Astrocyte (in vitro differentiated cells and primary cell): ENCODE results near the gene XRCC6. TPM values are rescaled to one million over a fixed set of nuclear protein-coding genes. Genes with fewer than 3 reads are reported as not detected.

Experiments
- DNase-seq: peaks from one replicate; pipeline ENCODE4 v3.0.0-alpha.2; 2010; ENCODE audit warnings: low read depth
- FAIRE-seq: peaks from 2 replicates; lab custom pipeline; 2011; peaks lifted over from hg19 to GRCh38; lab: Jason Lieb, UNC
- H2AFZ ChIP-seq: 2 replicates; pipeline ENCODE4 v1.6.0; 2012; ENCODE audit warnings: low read depth, low read length, inconsistent platforms
- H3K27ac ChIP-seq: 2 replicates; pipeline ENCODE4 v1.5.1; 2011; ENCODE audit warnings: low read depth, low read length, inconsistent platforms
- H3K27me3 ChIP-seq: 2 replicates; pipeline ENCODE4 v1.6.0; 2011; ENCODE audit warnings: low read length, inconsistent platforms; ENCODE audit not compliant: insufficient read depth
- H3K36me3 ChIP-seq: 2 replicates; pipeline ENCODE4 v1.5.1; 2011; ENCODE audit warnings: low read length, inconsistent platforms; ENCODE audit not compliant: insufficient read depth
- H3K4me1 ChIP-seq: 2 replicates; pipeline ENCODE4 v1.5.1; 2011; ENCODE audit warnings: low read length, inconsistent platforms; ENCODE audit not compliant: insufficient read depth
- H3K4me2 ChIP-seq: 2 replicates; pipeline ENCODE4 v1.6.0; 2012; ENCODE audit warnings: low read length, inconsistent platforms
- H3K4me3 ChIP-seq: 2 replicates; pipeline ENCODE4 v1.5.1; 2011; ENCODE audit warnings: low read depth, mild to moderate bottlenecking, low read length, inconsistent platforms; ENCODE audit not compliant: insufficient read depth
- H3K79me2 ChIP-seq: 2 replicates; pipeline ENCODE4 v1.6.0; 2012; ENCODE audit warnings: mild to moderate bottlenecking, low read length, inconsistent platforms; ENCODE audit not compliant: insufficient read depth
- H3K9ac ChIP-seq: 2 replicates; pipeline ENCODE4 v1.6.0; 2012; ENCODE audit warnings: mild to moderate bottlenecking, low read length, inconsistent platforms
- H3K9me3 ChIP-seq: 2 replicates; pipeline ENCODE4 v1.5.1; 2012; ENCODE audit warnings: low read depth, mild to moderate bottlenecking, low read length, inconsistent platforms; ENCODE audit not compliant: insufficient read depth
- H4K20me1 ChIP-seq: 2 replicates; pipeline ENCODE4 v1.6.0; 2012; ENCODE audit warnings: low read length, inconsistent platforms; ENCODE audit not compliant: insufficient read depth
- H3K27ac Mint-ChIP-seq: one replicate; pipeline ENCODE4 v1.8.0; 2021; ENCODE audit warnings: mild to moderate bottlenecking, mixed read lengths; ENCODE audit not compliant: unreplicated experiment
- H3K27me3 Mint-ChIP-seq: one replicate; pipeline ENCODE4 v1.8.0; 2021; ENCODE audit warnings: low read depth, mixed read lengths; ENCODE audit not compliant: unreplicated experiment
- H3K36me3 Mint-ChIP-seq: one replicate; pipeline ENCODE4 v1.8.0; 2021; ENCODE audit warnings: low read depth, mixed read lengths; ENCODE audit not compliant: unreplicated experiment
- H3K4me1 Mint-ChIP-seq: one replicate; pipeline ENCODE4 v1.8.0; 2021; ENCODE audit warnings: low read depth, mixed read lengths; ENCODE audit not compliant: unreplicated experiment
- H3K4me3 Mint-ChIP-seq: one replicate; pipeline ENCODE4 v1.8.0; 2021; ENCODE audit warnings: mild to moderate bottlenecking, moderate library complexity, mixed read lengths; ENCODE audit not compliant: unreplicated experiment
- H3K9me3 Mint-ChIP-seq: one replicate; pipeline ENCODE4 v1.8.0; 2021; ENCODE audit warnings: mild to moderate bottlenecking, mixed read lengths; ENCODE audit not compliant: unreplicated experiment
- CTCF ChIP-seq: IDR thresholded peaks from 2 replicates; pipeline ENCODE4 v1.5.1; 2011; ENCODE audit warnings: low read depth, mild to moderate bottlenecking, inconsistent platforms, low read length, moderate library complexity; ENCODE audit not compliant: insufficient read depth
- EZH2 ChIP-seq: IDR thresholded peaks from 2 replicates; pipeline ENCODE4 v1.6.1; 2012; ENCODE audit warnings: mild to moderate bottlenecking, low read length, inconsistent platforms; ENCODE audit not compliant: insufficient read depth
- total RNA-seq: library from RNA; stranded (reverse); gene quantifications from 2 replicates; pipeline ENCODE4 v1.2.1, GENCODE V29; 2021

The XRCC6 gene
- total RNA-seq, 1 donor from 2014 or later, result 232 TPM

GRCh38 chr22:41713004-41713403, 91.9 kb downstream of the XRCC6 start:
- Mint-ChIP-seq H3K4me3 (no peak overlapping the region), H3K27me3 (peaks cover 10% of the 10 kb centered on the region), H3K27ac (no peak overlapping the region), H3K4me1 (no peaks in the 10 kb centered on the region), H3K36me3 (no peaks in the 10 kb centered on the region), H3K9me3 (peaks cover 2% of the 10 kb centered on the region)
- H3K4me1 ChIP-seq, result no peaks in the 10 kb centered on the region
- peaks cover 2% of the 10 kb centered on the region for H3K27me3 ChIP-seq
- FAIRE-seq, result no peak
- H4K20me1 ChIP-seq, result no peaks in the 10 kb centered on the region
- TF ChIP-seq CTCF (no peak), EZH2 (no peak)
- no peak overlapping the region for H3K4me2 ChIP-seq
- no peak overlapping the region for H3K9ac ChIP-seq
- no peak for DNase-seq
- no peaks in the 10 kb centered on the region for H3K9me3 ChIP-seq
- no peak overlapping the region for H3K4me3 ChIP-seq
- H2AFZ ChIP-seq, result no peak overlapping the region
- H3K27ac ChIP-seq, result no peak overlapping the region
- no peaks in the 10 kb centered on the region for H3K36me3 ChIP-seq
- no peaks in the 10 kb centered on the region for H3K79me2 ChIP-seq

Other genes starting within 250 kb of the XRCC6 start
- gene TEF, start 239.4 kb upstream of the XRCC6 start, total RNA-seq, result 5.9 and 6.3 TPM in 2 replicates
- gene TOB2, start 174.5 kb upstream of the XRCC6 start, total RNA-seq, result 48.1 and 54.6 TPM in 2 replicates
- 25.3 and 30.9 TPM in 2 replicates for gene PHF5A, start 152.6 kb upstream of the XRCC6 start, total RNA-seq
- gene ACO2, start 152.2 kb upstream of the XRCC6 start, total RNA-seq, result 67.2 and 73.7 TPM in 2 replicates
- 44.5 and 50.9 TPM in 2 replicates for gene POLR3H, start 76.8 kb upstream of the XRCC6 start, total RNA-seq
- 10.3 and 11.4 TPM in 2 replicates for gene CSDC2, start 60.3 kb upstream of the XRCC6 start, total RNA-seq
- 39.4 and 42.3 TPM in 2 replicates for gene PMM1, start 31.5 kb upstream of the XRCC6 start, total RNA-seq
- 48.2 and 48.3 TPM in 2 replicates for gene DESI1, start 252 bp upstream of the XRCC6 start, total RNA-seq
- gene SNU13, start 67.6 kb downstream of the XRCC6 start, total RNA-seq, result 163 and 175 TPM in 2 replicates
- gene MEI1, start 78.2 kb downstream of the XRCC6 start, total RNA-seq, result 0.19 and 0.64 TPM in 2 replicates
- 7.7 and 11.3 TPM in 2 replicates for gene CCDC134, start 179.4 kb downstream of the XRCC6 start, total RNA-seq
- 72.5 and 83.9 TPM in 2 replicates for gene SREBF2, start 211.8 kb downstream of the XRCC6 start, total RNA-seq